Tibial nerve (tissue), 4 donors: ENCODE data around the gene TP73. TPM values are rescaled to one million over a fixed set of nuclear protein-coding genes. Genes with fewer than 3 reads are reported as not detected.

Experiments used
- DNase-seq, 2 donors: peaks; one replicate each; pipeline ENCODE4 v3.0.0-alpha.2; 2019; ENCODE audit warnings: low spot score in 2 of 2
- H3K27ac ChIP-seq, 4 donors: fragments of 200-600 bp; sonication (generic) in 3 of 4; one replicate each; pipeline ENCODE4 v1.5.1; 2017 to 2019; ENCODE audit warnings: mild to moderate bottlenecking in 1 of 4
- H3K27me3 ChIP-seq, 2 donors: fragments of 200-600 bp; sonication (generic) in 1 of 2; one replicate each; pipeline versions ENCODE4 v1.5.1 to v1.6.0; 2017 to 2019
- H3K36me3 ChIP-seq, 3 donors: fragments of 200-600 bp; sonication (generic); one replicate each; pipeline ENCODE4 v1.5.1; 2018 to 2019
- H3K4me1 ChIP-seq, 4 donors: fragments of 200-600 bp; sonication (generic) in 3 of 4; one replicate each; pipeline ENCODE4 v1.5.1; 2017 to 2019
- H3K4me3 ChIP-seq, 4 donors: fragments of 200-600 bp; sonication (generic) in 3 of 4; one replicate each; pipeline ENCODE4 v1.5.1; 2017 to 2019; ENCODE audit warnings: mild to moderate bottlenecking in 1 of 4, moderate library complexity in 1 of 4
- H3K9me3 ChIP-seq, 4 donors: fragments of 200-600 bp; sonication (generic) in 3 of 4; one replicate each; pipeline ENCODE4 v1.5.1; 2017 to 2019
- EP300 ChIP-seq, 2 donors: sonication (generic); formaldehyde crosslinking; IDR thresholded peaks; one replicate each; pipeline ENCODE4 v1.6.1; 2017; ENCODE audit warnings: antibody characterized with exemption in 2 of 2, mild to moderate bottlenecking in 1 of 2
- POLR2A ChIP-seq, 2 donors: fragments of 450-650 bp; IDR thresholded peaks; one replicate each; pipeline ENCODE4 v1.6.1; 2017; ENCODE audit warnings: antibody characterized with exemption in 2 of 2, mild to moderate bottlenecking in 2 of 2, moderate library complexity in 2 of 2
- WGBS, 2 donors: methylation state at CpG; one replicate each; pipeline ENCODE4 v1.1.5; 2018; 5-methylcytosine and 5-hydroxymethylcytosine counted together
- total RNA-seq, 4 donors: library from RNA; depleted of rRNA; stranded (reverse); fragments of >200 nt; gene quantifications; one replicate each; pipeline ENCODE4 v1.1.0, GENCODE V29; 2016
- TF ChIP-seq, protein P1 (sequence below), 5 experiments: fragments of 200-600 bp in 3 of 5; fragments of 450-650 bp in 2 of 5; sonication (generic) in 3 of 5; IDR thresholded peaks; one replicate each; pipeline ENCODE4 v1.5.1; 2016 to 2019; ENCODE audit warnings: antibody characterized with exemption in 5 of 5, mild to moderate bottlenecking in 3 of 5, moderate library complexity in 2 of 5

TP73 gene
- total RNA-seq, 4 donors from 2014 or later: 0.30 TPM; not detected in 3

DNA sequence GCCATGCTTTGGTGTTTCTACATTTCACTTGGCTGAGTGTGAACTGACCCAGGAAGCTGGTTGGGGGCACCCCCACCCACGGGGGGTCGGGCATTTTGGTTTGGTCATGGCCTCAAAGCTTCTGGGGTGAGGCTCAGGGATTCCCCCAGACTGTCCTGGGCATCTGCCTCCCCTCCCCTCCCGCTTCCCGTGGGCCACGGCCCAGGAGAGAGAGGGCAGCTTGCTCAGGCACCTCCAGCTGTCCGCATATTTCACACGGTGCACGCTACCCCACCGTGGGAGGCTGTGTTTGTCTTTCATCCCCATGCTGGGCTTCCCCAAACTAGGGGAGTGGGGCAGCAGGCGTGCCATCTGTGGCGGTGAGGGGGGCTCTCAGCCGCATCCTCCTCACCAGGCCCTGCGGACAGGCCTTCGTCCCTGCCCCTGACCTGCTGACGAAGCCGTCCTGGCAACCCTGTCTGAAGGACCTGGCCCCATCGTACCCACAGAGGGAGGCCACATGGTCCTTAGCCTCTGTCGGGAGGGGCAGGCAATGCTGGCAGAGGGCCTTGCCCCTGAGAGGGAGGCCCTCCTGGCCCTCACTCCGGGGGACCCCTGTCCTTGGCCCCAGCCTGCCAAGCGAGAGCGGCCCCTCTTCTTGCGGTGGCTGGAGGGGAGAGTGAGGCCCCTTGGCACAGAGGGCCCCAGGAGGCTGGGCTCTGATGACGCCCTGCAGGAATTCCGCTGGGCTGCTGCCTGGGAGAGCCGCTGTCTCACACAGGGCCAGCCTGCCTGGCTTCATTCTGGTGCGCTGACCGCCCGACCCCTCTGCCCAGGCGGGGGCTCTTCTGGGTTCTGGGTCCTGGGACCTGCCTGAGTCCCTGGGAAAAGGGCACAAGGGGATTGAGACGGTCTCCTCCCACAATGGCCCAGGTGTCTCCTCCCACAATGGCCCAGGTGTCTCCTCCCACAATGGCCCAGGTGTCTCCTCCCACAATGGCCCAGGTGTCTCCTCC lies 22.1 kb downstream of the TP73 start:
- H3K27me3 ChIP-seq: peaks cover 0 to 51% of the 10 kb centered on the region in 2 donors
- TF ChIP-seq, protein P1, sequence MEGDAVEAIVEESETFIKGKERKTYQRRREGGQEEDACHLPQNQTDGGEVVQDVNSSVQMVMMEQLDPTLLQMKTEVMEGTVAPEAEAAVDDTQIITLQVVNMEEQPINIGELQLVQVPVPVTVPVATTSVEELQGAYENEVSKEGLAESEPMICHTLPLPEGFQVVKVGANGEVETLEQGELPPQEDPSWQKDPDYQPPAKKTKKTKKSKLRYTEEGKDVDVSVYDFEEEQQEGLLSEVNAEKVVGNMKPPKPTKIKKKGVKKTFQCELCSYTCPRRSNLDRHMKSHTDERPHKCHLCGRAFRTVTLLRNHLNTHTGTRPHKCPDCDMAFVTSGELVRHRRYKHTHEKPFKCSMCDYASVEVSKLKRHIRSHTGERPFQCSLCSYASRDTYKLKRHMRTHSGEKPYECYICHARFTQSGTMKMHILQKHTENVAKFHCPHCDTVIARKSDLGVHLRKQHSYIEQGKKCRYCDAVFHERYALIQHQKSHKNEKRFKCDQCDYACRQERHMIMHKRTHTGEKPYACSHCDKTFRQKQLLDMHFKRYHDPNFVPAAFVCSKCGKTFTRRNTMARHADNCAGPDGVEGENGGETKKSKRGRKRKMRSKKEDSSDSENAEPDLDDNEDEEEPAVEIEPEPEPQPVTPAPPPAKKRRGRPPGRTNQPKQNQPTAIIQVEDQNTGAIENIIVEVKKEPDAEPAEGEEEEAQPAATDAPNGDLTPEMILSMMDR (IDR thresholded peaks at IDR 0.05): no peak
- TF ChIP-seq EP300 (IDR thresholded peaks at IDR 0.05): no peak
- no peak for TF ChIP-seq POLR2A (IDR thresholded peaks at IDR 0.05)
- 47 to 71% methylated on average over 11 to 27 of the region's 30 CpGs for WGBS, 2 donors
- no peak for DNase-seq
- no peak overlapping the region for H3K4me3 ChIP-seq
- no peaks in the 10 kb centered on the region for H3K36me3 ChIP-seq
- no peaks in the 10 kb centered on the region for H3K9me3 ChIP-seq
- no peaks in the 10 kb centered on the region for H3K4me1 ChIP-seq
- H3K27ac ChIP-seq: no peak overlapping the region

DNA sequence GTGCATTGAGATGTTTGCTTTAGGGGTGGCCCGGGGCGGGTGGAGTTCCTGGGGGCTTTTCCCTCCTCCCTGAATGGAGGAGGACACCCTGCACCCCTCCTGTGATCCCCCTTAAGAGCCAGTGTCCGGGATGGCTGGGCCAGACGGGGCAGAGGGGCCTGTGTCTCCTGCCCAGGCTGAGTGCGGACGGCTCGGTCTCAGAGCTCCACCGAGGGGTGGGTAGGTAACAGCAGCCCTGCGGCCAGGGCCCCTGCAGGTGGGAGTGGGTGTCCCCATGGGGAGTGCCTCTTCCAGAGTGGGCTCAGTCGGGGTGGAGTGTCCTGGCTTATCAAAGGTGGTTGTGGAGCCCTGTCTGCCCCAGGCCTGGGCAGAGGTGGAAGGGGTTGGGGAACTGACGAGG lies 23.1 kb downstream of the TP73 start:
- TF ChIP-seq POLR2A (IDR thresholded peaks at IDR 0.05) (no peak), EP300 (IDR thresholded peaks at IDR 0.05) (no peak)
- TF ChIP-seq, protein P1 (IDR thresholded peaks at IDR 0.05): no peak
- Histone ChIP-seq H3K27me3 (peaks cover 0 to 49% of the 10 kb centered on the region in 2 donors), H3K27ac (no peak overlapping the region), H3K36me3 (no peaks in the 10 kb centered on the region), H3K4me1 (no peaks in the 10 kb centered on the region), H3K4me3 (no peak overlapping the region), H3K9me3 (no peaks in the 10 kb centered on the region)
- 66 to 76% methylated on average over 4 to 10 of the region's 11 CpGs for WGBS, 2 donors
- no peak for DNase-seq

DNA sequence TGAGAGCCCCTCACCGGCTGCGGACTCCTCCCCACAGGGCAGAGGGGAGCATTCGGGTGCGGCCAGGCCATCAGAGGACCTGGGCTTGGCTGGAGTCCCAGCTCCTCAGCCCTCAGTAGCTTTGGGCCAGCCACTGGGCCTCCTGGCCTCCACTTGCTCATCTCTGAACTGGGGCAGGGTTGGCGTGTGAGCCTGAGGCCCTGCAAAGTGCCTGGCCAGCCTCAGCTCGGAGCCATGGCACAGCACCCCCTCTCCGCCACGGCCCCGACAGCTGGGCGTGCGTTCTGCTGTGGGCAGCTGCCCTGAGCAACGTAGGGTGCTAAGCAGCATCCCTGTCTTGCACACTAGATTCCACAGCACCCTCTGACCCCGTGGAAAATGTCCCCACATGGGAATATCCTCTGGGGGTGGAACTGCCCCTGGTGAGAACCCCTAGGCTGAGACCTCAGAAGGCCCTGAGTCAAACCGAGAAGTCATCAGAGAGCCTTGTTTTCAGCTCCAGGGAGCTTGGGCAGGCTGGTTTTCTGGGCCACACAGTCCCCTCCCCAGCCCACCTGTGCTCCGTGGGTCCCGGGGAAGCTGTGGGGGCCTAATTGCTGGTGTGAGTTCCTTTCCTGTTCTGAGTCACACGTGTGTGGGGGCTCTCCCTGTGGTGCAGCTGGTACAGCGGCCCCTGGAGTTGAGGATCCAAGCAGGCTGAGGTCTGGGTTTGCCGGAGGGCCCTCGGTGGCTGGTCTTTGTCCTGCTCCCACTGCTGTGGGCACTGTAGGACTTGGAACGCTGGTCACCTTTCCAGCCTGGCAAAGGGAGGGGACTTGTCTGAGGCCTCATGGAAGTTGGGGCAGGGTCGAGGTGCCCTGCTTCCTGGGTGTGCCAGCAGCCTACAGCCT lies 24.5 kb downstream of the TP73 start:
- H3K27me3 ChIP-seq: peaks cover 0 to 41% of the 10 kb centered on the region in 2 donors
- H3K9me3 ChIP-seq: no peaks in the 10 kb centered on the region
- no peak overlapping the region for H3K4me3 ChIP-seq
- TF ChIP-seq POLR2A (IDR thresholded peaks at IDR 0.05): no peak
- TF ChIP-seq, protein P1 (IDR thresholded peaks at IDR 0.05): no peak
- TF ChIP-seq EP300 (IDR thresholded peaks at IDR 0.05): no peak
- no peak for DNase-seq
- H3K27ac ChIP-seq: no peak overlapping the region
- 72 to 74% methylated on average over 9 to 13 of the region's 22 CpGs for WGBS, 2 donors
- no peaks in the 10 kb centered on the region for H3K36me3 ChIP-seq
- no peaks in the 10 kb centered on the region for H3K4me1 ChIP-seq

DNA sequence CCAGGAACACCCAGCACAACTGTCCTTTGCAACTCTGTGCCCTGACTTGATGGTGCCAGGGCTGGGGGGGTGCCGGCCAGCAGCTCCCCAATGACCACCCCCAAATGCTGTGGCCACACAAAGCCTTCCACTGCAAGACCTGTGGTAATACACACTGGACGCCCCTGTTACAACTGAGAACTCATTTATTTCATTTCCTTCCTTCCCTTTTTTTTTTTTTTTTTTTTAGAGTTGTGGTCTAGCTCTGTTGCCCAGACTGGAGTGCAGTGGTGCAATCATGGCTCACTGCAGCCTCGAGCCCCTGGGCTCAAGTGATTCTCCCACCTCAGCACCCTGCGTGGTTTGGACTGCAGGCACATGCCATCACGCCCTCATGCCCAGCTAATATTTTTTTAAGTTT lies 25.2 kb downstream of the TP73 start:
- DNase-seq: no peak
- H3K27ac ChIP-seq: no peak overlapping the region
- no peak overlapping the region for H3K4me3 ChIP-seq
- peaks cover 0 to 35% of the 10 kb centered on the region in 2 donors for H3K27me3 ChIP-seq
- TF ChIP-seq POLR2A (IDR thresholded peaks at IDR 0.05) (no peak), EP300 (IDR thresholded peaks at IDR 0.05) (no peak)
- TF ChIP-seq, protein P1 (IDR thresholded peaks at IDR 0.05): no peak
- no peaks in the 10 kb centered on the region for H3K36me3 ChIP-seq
- no peaks in the 10 kb centered on the region for H3K4me1 ChIP-seq
- 63 to 68% methylated on average over 5 of the region's 5 CpGs for WGBS, 2 donors
- no peaks in the 10 kb centered on the region for H3K9me3 ChIP-seq
